H9 (cell line): ENCODE measurements around the gene MUC2. TPM values are rescaled to one million over a fixed set of nuclear protein-coding genes. Genes with fewer than 3 reads are reported as not detected.

ENCODE experiments used
- DNase-seq: peaks from one replicate; pipeline ENCODE4 v3.0.0-alpha.2; 2017
- H2AFZ ChIP-seq: one replicate; pipeline ENCODE4 v1.6.1; 2013; ENCODE audit warnings: mild to moderate bottlenecking, low read length, control low read depth, moderate library complexity
- H2AK5ac ChIP-seq: 2 replicates; pipeline ENCODE4 v1.6.1; 2013; ENCODE audit warnings: low read length, control low read depth, mixed read lengths; ENCODE audit not compliant: insufficient read length
- H2BK120ac ChIP-seq: one replicate; pipeline ENCODE4 v1.6.1; 2013; ENCODE audit warnings: low read depth, mild to moderate bottlenecking, low read length, control low read depth, inconsistent platforms; ENCODE audit not compliant: poor library complexity, severe bottlenecking
- H2BK12ac ChIP-seq: 2 replicates; pipeline ENCODE4 v1.6.1; 2013; ENCODE audit warnings: low read length, control low read depth, mixed read lengths, low read depth; ENCODE audit not compliant: insufficient read length
- H2BK15ac ChIP-seq: 2 replicates; pipeline ENCODE4 v1.6.1; 2013; ENCODE audit warnings: low read depth, low read length, control low read depth
- H2BK20ac ChIP-seq: one replicate; pipeline ENCODE4 v1.6.1; 2013; ENCODE audit warnings: low read depth, mild to moderate bottlenecking, low read length, control low read depth, inconsistent platforms; ENCODE audit not compliant: poor library complexity, severe bottlenecking
- H2BK5ac ChIP-seq: 2 replicates; pipeline ENCODE4 v1.6.1; 2013; ENCODE audit warnings: low read length, control low read depth, mixed read lengths; ENCODE audit not compliant: insufficient read length
- H3K14ac ChIP-seq: 2 replicates; pipeline ENCODE4 v1.6.1; 2013; ENCODE audit warnings: low read length, control low read depth; ENCODE audit not compliant: insufficient read depth
- H3K18ac ChIP-seq: 2 replicates; pipeline ENCODE4 v1.6.1; 2013; ENCODE audit warnings: low read depth, mild to moderate bottlenecking, mixed read lengths, low read length, control low read depth; ENCODE audit not compliant: insufficient read length
- H3K23ac ChIP-seq: 2 replicates; pipeline ENCODE4 v1.6.1; 2013; ENCODE audit warnings: low read length, control low read depth, mixed read lengths, low read depth; ENCODE audit not compliant: insufficient read length
- H3K23me2 ChIP-seq: 2 replicates; pipeline ENCODE4 v1.6.1; 2013; ENCODE audit warnings: low read depth, mild to moderate bottlenecking, mixed read lengths, low read length, control low read depth; ENCODE audit not compliant: insufficient read length, poor library complexity, severe bottlenecking
- H3K27ac ChIP-seq: 2 replicates; pipeline ENCODE4 v1.5.1; 2013; ENCODE audit warnings: low read length, control low read depth, mixed read lengths, low read depth; ENCODE audit not compliant: insufficient read length
- H3K27me3 ChIP-seq: 2 replicates; pipeline ENCODE4 v1.6.1; 2013; ENCODE audit warnings: low read length, control low read depth, inconsistent platforms; ENCODE audit not compliant: insufficient read depth
- H3K4ac ChIP-seq: 2 replicates; pipeline ENCODE4 v1.6.1; 2013; ENCODE audit warnings: low read depth, mild to moderate bottlenecking, control low read depth, inconsistent platforms, low read length, moderate library complexity
- H3K4me1 ChIP-seq: 2 replicates; pipeline ENCODE4 v1.6.1; 2013; ENCODE audit warnings: low read length, control low read depth, inconsistent platforms; ENCODE audit not compliant: insufficient read depth
- H3K4me2 ChIP-seq: 2 replicates; pipeline ENCODE4 v1.6.1; 2013; ENCODE audit warnings: low read length, control low read depth, mixed read lengths; ENCODE audit not compliant: insufficient read length, insufficient read depth
- H3K56ac ChIP-seq: 2 replicates; pipeline ENCODE4 v1.6.1; 2013; ENCODE audit warnings: low read depth, mild to moderate bottlenecking, mixed read lengths, low read length, control low read depth; ENCODE audit not compliant: insufficient read length
- H3K79me1 ChIP-seq: 2 replicates; pipeline ENCODE4 v1.6.1; 2013; ENCODE audit warnings: low read depth, mild to moderate bottlenecking, moderate library complexity, low read length, control low read depth, inconsistent platforms; ENCODE audit not compliant: insufficient read depth, poor library complexity, severe bottlenecking
- H3K79me2 ChIP-seq: 2 replicates; pipeline ENCODE4 v1.6.1; 2013; ENCODE audit warnings: low read length, control low read depth, inconsistent platforms; ENCODE audit not compliant: insufficient read depth
- H3K9ac ChIP-seq: 2 replicates; pipeline ENCODE4 v1.6.1; 2013; ENCODE audit warnings: low read length, control low read depth, mixed read lengths; ENCODE audit not compliant: insufficient read length; ENCODE audit errors: extremely low read depth
- H3K9me3 ChIP-seq: one replicate; pipeline ENCODE4 v1.6.1; 2013; ENCODE audit warnings: low read depth, low read length, inconsistent platforms; ENCODE audit not compliant: control insufficient read depth
- H3T11ph ChIP-seq: one replicate; pipeline ENCODE4 v1.6.1; 2013; ENCODE audit warnings: mild to moderate bottlenecking, low read length, control low read depth, inconsistent platforms
- H4K20me1 ChIP-seq: one replicate; pipeline ENCODE4 v1.6.1; 2013; ENCODE audit not compliant: control insufficient read depth, insufficient read length, insufficient read depth
- H4K5ac ChIP-seq: 2 replicates; pipeline ENCODE4 v1.6.1; 2013; ENCODE audit warnings: low read depth, mild to moderate bottlenecking, mixed read lengths, low read length, control low read depth; ENCODE audit not compliant: insufficient read length
- H4K8ac ChIP-seq: replicated peaks from 2 replicates; pipeline ENCODE4 v1.6.1; 2013; ENCODE audit warnings: low read length, control low read depth, mixed read lengths, low read depth; ENCODE audit not compliant: insufficient read length
- H4K91ac ChIP-seq: 2 replicates; pipeline ENCODE4 v1.6.1; 2013; ENCODE audit warnings: low read depth, mild to moderate bottlenecking, moderate library complexity, mixed read lengths, low read length, control low read depth; ENCODE audit not compliant: insufficient read length
- H3K27ac Mint-ChIP-seq, 3 experiments: 2 replicates in 2 of 3; 3 replicates in 1 of 3; pipeline ENCODE4 v1.8.0; 2020 to 2021; ENCODE audit warnings: mixed read lengths in 3 of 3, mild to moderate bottlenecking in 1 of 3, moderate library complexity in 1 of 3
- H3K27me3 Mint-ChIP-seq: 2 replicates; pipeline ENCODE4 v1.8.0; 2021; ENCODE audit warnings: low read depth, mild to moderate bottlenecking, moderate library complexity, mixed read lengths
- H3K36me3 Mint-ChIP-seq, 3 experiments: 2 replicates in 2 of 3; 3 replicates in 1 of 3; pipeline ENCODE4 v1.8.0; 2020 to 2021; ENCODE audit warnings: low read depth in 3 of 3, mixed read lengths in 3 of 3; ENCODE audit not compliant: insufficient read depth in 1 of 3
- H3K4me1 Mint-ChIP-seq, 2 experiments: 2 replicates each; pipeline ENCODE4 v1.8.0; 2020; ENCODE audit warnings: mixed read lengths in 2 of 2
- H3K4me3 Mint-ChIP-seq, 2 experiments: 2 replicates in 1 of 2; 3 replicates in 1 of 2; pipeline ENCODE4 v1.8.0; 2020 to 2021; ENCODE audit warnings: mild to moderate bottlenecking in 2 of 2, mixed read lengths in 2 of 2, moderate library complexity in 1 of 2
- H3K9me3 Mint-ChIP-seq, 2 experiments: 2 replicates in 1 of 2; 3 replicates in 1 of 2; pipeline ENCODE4 v1.8.0; 2020; ENCODE audit warnings: mild to moderate bottlenecking in 2 of 2, mixed read lengths in 2 of 2, moderate library complexity in 1 of 2
- WGBS: extraction: QIAGEN DNeasy Blood & Tissue Kit; methylation state at CpG from one replicate; pipeline ENCODE4 v1.1.7; 2013; ENCODE audit warnings: missing lambda C conversion rate, low lambda C conversion rate, mixed read lengths; ENCODE audit not compliant: insufficient read length; ENCODE audit errors: extremely low coverage; 5-methylcytosine and 5-hydroxymethylcytosine counted together
- total RNA-seq: library from RNA; stranded (reverse); gene quantifications from 2 replicates; pipeline ENCODE4 v1.2.1, GENCODE V29; 2021
- TF ChIP-seq, protein P1 (sequence below): fragments of 200-600 bp; sonication (generic); conservative IDR thresholded peaks from 3 replicates; pipeline ENCODE4 v1.8.0; 2021; ENCODE audit warnings: antibody characterized with exemption, mild to moderate bottlenecking

The MUC2 gene
- total RNA-seq, 1 experiment from 2014 or later = not detected

DNA sequence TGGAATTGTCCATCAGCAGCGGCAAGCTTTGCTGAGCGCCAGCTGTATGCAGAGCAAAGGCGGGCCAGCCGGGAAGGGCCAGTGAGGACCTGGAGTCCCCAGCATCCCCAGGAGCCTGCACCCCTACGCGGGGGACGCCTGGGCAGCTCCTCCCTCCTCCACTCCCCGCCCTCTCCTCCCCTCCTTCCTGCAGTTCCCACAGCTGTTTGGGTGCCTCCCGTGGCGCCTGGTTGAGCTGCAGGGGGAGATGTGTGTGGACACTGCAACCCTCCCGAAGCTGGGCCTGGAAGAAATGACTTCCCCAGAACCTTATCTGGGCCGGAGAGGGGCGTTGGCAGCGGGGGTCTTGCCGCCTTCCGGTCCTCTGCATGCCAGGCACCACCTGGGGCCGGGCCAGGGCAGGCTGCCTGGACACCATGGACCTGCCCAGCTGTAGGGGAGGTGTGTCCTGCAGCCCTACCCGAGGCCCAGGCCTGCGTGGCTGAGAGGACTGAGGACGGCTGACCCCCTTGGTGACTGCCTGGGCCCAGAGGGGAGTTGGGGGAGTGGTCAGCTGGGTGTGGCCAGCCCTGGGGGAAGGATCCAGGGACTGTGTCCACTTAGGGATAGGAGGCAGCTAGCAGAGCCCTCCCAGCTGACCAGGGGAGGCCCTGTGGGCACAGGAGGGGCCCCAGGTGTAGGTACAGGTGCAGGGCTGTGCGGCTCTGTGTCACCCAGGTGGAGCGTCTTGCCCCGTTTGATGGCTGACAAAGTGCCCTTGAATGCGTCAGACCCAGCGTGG, 21.4 kb upstream of the MUC2 start:
- Histone ChIP-seq H4K20me1 (no peaks in the 10 kb centered on the region), H3K4ac (no peak overlapping the region), H2BK120ac (no peak overlapping the region), H3K27ac (no peak overlapping the region), H4K91ac (no peak overlapping the region), H2AK5ac (no peak overlapping the region), H4K5ac (no peak overlapping the region), H2BK12ac (no peak overlapping the region), H3K56ac (no peak overlapping the region), H3T11ph (no peak overlapping the region), H3K23me2 (no peaks in the 10 kb centered on the region), H3K9me3 (no peaks in the 10 kb centered on the region), H3K14ac (no peak overlapping the region; the same call in 1 of the 2 replicates), H3K4me2 (no peak overlapping the region), H3K79me1 (no peaks in the 10 kb centered on the region), H3K79me2 (no peaks in the 10 kb centered on the region), H2AFZ (no peak overlapping the region), H3K18ac (no peak overlapping the region), H3K27me3 (no peaks in the 10 kb centered on the region), H3K9ac (no peak overlapping the region), H2BK5ac (no peak overlapping the region), H3K23ac (no peak overlapping the region), H3K4me1 (no peaks in the 10 kb centered on the region), H2BK20ac (no peak overlapping the region), H2BK15ac (no peak overlapping the region), H4K8ac (no peak overlapping the region)
- TF ChIP-seq, protein P1, sequence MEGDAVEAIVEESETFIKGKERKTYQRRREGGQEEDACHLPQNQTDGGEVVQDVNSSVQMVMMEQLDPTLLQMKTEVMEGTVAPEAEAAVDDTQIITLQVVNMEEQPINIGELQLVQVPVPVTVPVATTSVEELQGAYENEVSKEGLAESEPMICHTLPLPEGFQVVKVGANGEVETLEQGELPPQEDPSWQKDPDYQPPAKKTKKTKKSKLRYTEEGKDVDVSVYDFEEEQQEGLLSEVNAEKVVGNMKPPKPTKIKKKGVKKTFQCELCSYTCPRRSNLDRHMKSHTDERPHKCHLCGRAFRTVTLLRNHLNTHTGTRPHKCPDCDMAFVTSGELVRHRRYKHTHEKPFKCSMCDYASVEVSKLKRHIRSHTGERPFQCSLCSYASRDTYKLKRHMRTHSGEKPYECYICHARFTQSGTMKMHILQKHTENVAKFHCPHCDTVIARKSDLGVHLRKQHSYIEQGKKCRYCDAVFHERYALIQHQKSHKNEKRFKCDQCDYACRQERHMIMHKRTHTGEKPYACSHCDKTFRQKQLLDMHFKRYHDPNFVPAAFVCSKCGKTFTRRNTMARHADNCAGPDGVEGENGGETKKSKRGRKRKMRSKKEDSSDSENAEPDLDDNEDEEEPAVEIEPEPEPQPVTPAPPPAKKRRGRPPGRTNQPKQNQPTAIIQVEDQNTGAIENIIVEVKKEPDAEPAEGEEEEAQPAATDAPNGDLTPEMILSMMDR = no peak
- Mint-ChIP-seq H3K36me3 (no peaks in the 10 kb centered on the region; a peak in 1 of 7 replicates), H3K27ac (no peak overlapping the region), H3K27me3 (peaks cover 8% of the 10 kb centered on the region), H3K4me1 (peaks cover 0 to 5% of the 10 kb centered on the region in 2 experiments; a peak in 2 of 4 replicates), H3K9me3 (no peaks in the 10 kb centered on the region), H3K4me3 (no peak overlapping the region)
- WGBS = no CpG with 5 or more reads among the region's 25 CpGs
- DNase-seq = no peak
